Transverse colon (tissue), 4 donors: Measurements from ENCODE around the gene FAM170B.

Experiments used
- CTCF ChIP-seq, 5 experiments: fragments of 200-600 bp in 3 of 5; fragments of 450-650 bp in 2 of 5; sonication (generic) in 3 of 5; IDR thresholded peaks; 1 replicate in 2 of 5; 2 replicates in 3 of 5; pipeline ENCODE4 v1.5.1; 2016 to 2017; ENCODE audit warnings: antibody characterized with exemption in 5 of 5, inconsistent platforms in 3 of 5, mild to moderate bottlenecking in 2 of 5, moderate library complexity in 1 of 5
- EP300 ChIP-seq: sonication (generic); formaldehyde crosslinking; IDR thresholded peaks from one replicate; pipeline ENCODE4 v1.6.1; 2017; ENCODE audit warnings: antibody characterized with exemption, low read depth
- POLR2A ChIP-seq: fragments of 450-650 bp; IDR thresholded peaks from one replicate; pipeline ENCODE4 v1.6.1; 2016; ENCODE audit warnings: antibody characterized with exemption, mild to moderate bottlenecking, moderate library complexity
- POLR2AphosphoS5 ChIP-seq, 3 donors: sonication (generic); formaldehyde crosslinking; IDR thresholded peaks; one replicate each; pipeline ENCODE4 v1.6.1; 2016; ENCODE audit warnings: antibody characterized with exemption in 3 of 3

GRCh38 chr10:49112851-49113250 is 21.0 kb downstream of the FAM170B start:
- no peak for TF ChIP-seq CTCF (IDR thresholded peaks at IDR 0.05)
- no peak for TF ChIP-seq POLR2AphosphoS5 (IDR thresholded peaks at IDR 0.05)
- no peak for TF ChIP-seq EP300
- no peak for TF ChIP-seq POLR2A
